Keratinocyte (primary cell): ENCODE data around the gene CAMSAP1. TPM values are rescaled to one million over a fixed set of nuclear protein-coding genes. Genes with fewer than 3 reads are reported as not detected.

Experiments used
- DNase-seq: peaks from one replicate; pipeline ENCODE4 v3.0.0-alpha.2; 2011; ENCODE audit warnings: low read depth, missing footprints, low spot score
- FAIRE-seq: peaks from 2 replicates; lab custom pipeline; 2011; peaks lifted over from hg19 to GRCh38; lab: Jason Lieb, UNC
- H2AFZ ChIP-seq: 2 replicates; pipeline ENCODE4 v1.6.0; 2012; ENCODE audit warnings: low read length, control low read depth, inconsistent platforms; ENCODE audit not compliant: control insufficient read depth
- H3K27ac ChIP-seq: 2 replicates; pipeline ENCODE4 v1.5.1; 2011; ENCODE audit warnings: low read length; ENCODE audit not compliant: control insufficient read depth, insufficient read depth
- H3K27me3 ChIP-seq: 3 replicates; pipeline ENCODE4 v1.6.0; 2011; ENCODE audit warnings: low read length; ENCODE audit not compliant: control insufficient read depth, insufficient read depth; ENCODE audit errors: extremely low read depth
- H3K36me3 ChIP-seq, 2 experiments: 2 replicates in 1 of 2; 3 replicates in 1 of 2; pipeline ENCODE4 v1.5.1; 2011; ENCODE audit warnings: low read length in 2 of 2, mild to moderate bottlenecking in 1 of 2; ENCODE audit not compliant: control insufficient read depth in 2 of 2, insufficient read depth in 2 of 2; ENCODE audit errors: extremely low read depth in 1 of 2
- H3K4me1 ChIP-seq: 3 replicates; pipeline ENCODE4 v1.5.1; 2011; ENCODE audit warnings: low read length; ENCODE audit not compliant: control insufficient read depth, insufficient read depth; ENCODE audit errors: extremely low read depth
- H3K4me2 ChIP-seq: 3 replicates; pipeline ENCODE4 v1.6.0; 2011; ENCODE audit warnings: low read depth, low read length; ENCODE audit not compliant: control insufficient read depth, insufficient read depth; ENCODE audit errors: extremely low read depth
- H3K4me3 ChIP-seq, 3 experiments: fragments of 200-600 bp in 1 of 3; sonication (generic) in 1 of 3; 2 replicates in 2 of 3; 3 replicates in 1 of 3; pipeline ENCODE4 v1.5.1; 2011 to 2016; ENCODE audit warnings: low read length in 3 of 3, mild to moderate bottlenecking in 3 of 3, control low read depth in 2 of 3, inconsistent platforms in 1 of 3, low read depth in 1 of 3, mixed read lengths in 1 of 3, mixed run types in 1 of 3, moderate library complexity in 1 of 3; ENCODE audit not compliant: control insufficient read depth in 2 of 3, insufficient read depth in 2 of 3; ENCODE audit errors: extremely low read depth in 1 of 3
- H3K79me2 ChIP-seq: 2 replicates; pipeline ENCODE4 v1.6.0; 2012; ENCODE audit warnings: low read length; ENCODE audit not compliant: control insufficient read depth, insufficient read depth
- H3K9ac ChIP-seq: 3 replicates; pipeline ENCODE4 v1.6.0; 2011; ENCODE audit warnings: low read length; ENCODE audit not compliant: control insufficient read depth, insufficient read depth; ENCODE audit errors: extremely low read depth
- H3K9me1 ChIP-seq: 3 replicates; pipeline ENCODE4 v1.6.0; 2011; ENCODE audit warnings: low read length; ENCODE audit not compliant: control insufficient read depth, insufficient read depth; ENCODE audit errors: extremely low read depth
- H3K9me3 ChIP-seq: 2 replicates; pipeline ENCODE4 v1.5.1; 2012; ENCODE audit warnings: low read depth, low read length; ENCODE audit not compliant: control insufficient read depth
- H4K20me1 ChIP-seq: 3 replicates; pipeline ENCODE4 v1.6.0; 2011; ENCODE audit warnings: low read length; ENCODE audit not compliant: control insufficient read depth, insufficient read depth; ENCODE audit errors: extremely low read depth
- CTCF ChIP-seq, 3 experiments: IDR thresholded peaks in 1 of 3; conservative IDR thresholded peaks in 1 of 3; optimal IDR thresholded peaks in 1 of 3; 2 replicates in 2 of 3; 3 replicates in 1 of 3; pipeline versions ENCODE3 to v1.5.1; 2011; ENCODE audit warnings: low read length in 3 of 3, mild to moderate bottlenecking in 3 of 3, moderate library complexity in 2 of 3, control low read depth in 1 of 3, inconsistent platforms in 1 of 3; ENCODE audit not compliant: insufficient read depth in 2 of 3; ENCODE audit errors: extremely low read depth in 1 of 3
- EZH2 ChIP-seq: IDR thresholded peaks from one replicate; pipeline ENCODE4 v1.6.1; 2012; ENCODE audit warnings: inconsistent platforms, mild to moderate bottlenecking, low read length, moderate library complexity
- dilution Hi-C: fragments of 300-500 bp; cut with MboI; formaldehyde crosslinking; loops from one replicate; pipeline ENCODE4 v1.7.0; 2020; ENCODE audit warnings: low sequenced_read_pairs; ENCODE audit not compliant: extremely low pct_ligation_motif_present
- polyA plus RNA-seq, 5 experiments: library from polyadenylated mRNA; depleted of rRNA in 3 of 5; stranded (reverse) in 3 of 5; stranded (forward) in 1 of 5; unstranded in 1 of 5; fragments of >200 nt; gene quantifications; 1 replicate in 1 of 5; 2 replicates in 3 of 5; 3 replicates in 1 of 5; pipeline versions ENCODE4 v1.2.1 to v1.2.3, GENCODE V29; 2011 to 2012; ENCODE audit warnings: missing spikeins in 2 of 5, low read depth in 1 of 5, low replicate concordance in 1 of 5

CAMSAP1 gene
- polyA plus RNA-seq, 1 donor (not counting 4 experiments of a cell fraction or from before 2014, with no cell fraction given), result 8.3 TPM

GRCh38 chr9:135862809-135863208, 44.5 kb downstream of the CAMSAP1 start:
- no peak overlapping the region for H3K9ac ChIP-seq
- H3K4me3 ChIP-seq, result no peak overlapping the region
- dilution Hi-C loops, result no loop called here
- no peak overlapping the region for H2AFZ ChIP-seq
- H3K9me3 ChIP-seq, result no peaks in the 10 kb centered on the region
- no peak overlapping the region for H3K27ac ChIP-seq
- peaks cover 5% of the 10 kb centered on the region for H4K20me1 ChIP-seq
- H3K27me3 ChIP-seq, result no peaks in the 10 kb centered on the region
- H3K79me2 ChIP-seq, result peaks cover 27% of the 10 kb centered on the region
- peaks cover 8% of the 10 kb centered on the region for H3K9me1 ChIP-seq
- no peak for FAIRE-seq
- no peak for TF ChIP-seq CTCF (optimal IDR thresholded peaks at IDR 0.05 in 1 of 3, IDR thresholded peaks at IDR 0.05 in 1 of 3, conservative IDR thresholded peaks at IDR 0.05 in 1 of 3; ENCODE audit: extremely low read depth in 1 of 3, insufficient read depth in 2 of 3, low read length in 3 of 3)
- TF ChIP-seq EZH2, result no peak
- no peak for DNase-seq
- peaks cover 2 to 8% of the 10 kb centered on the region in 2 experiments for H3K36me3 ChIP-seq
- no peak overlapping the region for H3K4me2 ChIP-seq
- peaks cover 15% of the 10 kb centered on the region for H3K4me1 ChIP-seq

GRCh38 chr9:135858491-135859185, 48.7 kb downstream of the CAMSAP1 start:
- Histone ChIP-seq H3K27ac (no peak overlapping the region), H3K4me2 (no peak overlapping the region), H3K79me2 (peaks cover 21% of the 10 kb centered on the region), H4K20me1 (peaks cover 7% of the 10 kb centered on the region), H3K9me3 (no peaks in the 10 kb centered on the region), H3K4me1 (peaks cover 23% of the 10 kb centered on the region), H3K4me3 (no peak overlapping the region), H2AFZ (no peak overlapping the region), H3K9me1 (peaks cover 11% of the 10 kb centered on the region), H3K27me3 (no peaks in the 10 kb centered on the region), H3K36me3 (peaks cover 8 to 17% of the 10 kb centered on the region in 2 experiments), H3K9ac (no peak overlapping the region)
- dilution Hi-C loops, result no loop called here
- FAIRE-seq (no peak), DNase-seq (no peak)
- TF ChIP-seq EZH2 (no peak), CTCF (optimal IDR thresholded peaks at IDR 0.05 in 1 of 3, IDR thresholded peaks at IDR 0.05 in 1 of 3, conservative IDR thresholded peaks at IDR 0.05 in 1 of 3; ENCODE audit: extremely low read depth in 1 of 3, insufficient read depth in 2 of 3, low read length in 3 of 3) (no peak)
